ENCODE measurements around the gene TMED9.

- TF ChIP-seq SIN3A (IDR thresholded peaks at IDR 0.05; ENCODE audit: borderline replicate concordance, insufficient read depth, low read length) (no peak), POLR2AphosphoS5 (IDR thresholded peaks at IDR 0.05; ENCODE audit: low read depth, low read length) (no peak)
Observed at GRCh38 chr5:177547736-177548135, 44.3 kb upstream of the TMED9 start.
